ENCODE measurements around the gene TNNT3.

GRCh38 chr11:1952806-1953482, 33.4 kb downstream of the TNNT3 start:
- TF ChIP-seq CTCF (IDR thresholded peaks at IDR 0.05) (no peak), POLR2AphosphoS5 (IDR thresholded peaks at IDR 0.05) (no peak), POLR2A (IDR thresholded peaks at IDR 0.05) (no peak)
